Measurements from ENCODE around the gene HSF2BP. TPM values are rescaled to one million over a fixed set of nuclear protein-coding genes. Genes with fewer than 3 reads are reported as not detected.

The HSF2BP gene
- 1 to 10 TPM in 5 of 7 donors, under 1 TPM in 2; 0.69 to 2.9 (median 1.5) TPM for total RNA-seq
- under 1 TPM; 0.58 to 0.68 TPM for polyA plus RNA-seq
- long read RNA-seq, donor 1, partial matches to known transcripts: 0 of 2 reads
- long read RNA-seq, donor 1, other reads (novel, unspliced or antisense): 1 of 2 reads
- long read RNA-seq, donor 2, partial matches to known transcripts: 21 of 26 reads
- long read RNA-seq, donor 2, other reads (novel, unspliced or antisense): 5 of 26 reads
- long read RNA-seq, donor 3, partial matches to known transcripts: 1 of 5 reads
- long read RNA-seq, donor 3, other reads (novel, unspliced or antisense): 0 of 5 reads

DNA sequence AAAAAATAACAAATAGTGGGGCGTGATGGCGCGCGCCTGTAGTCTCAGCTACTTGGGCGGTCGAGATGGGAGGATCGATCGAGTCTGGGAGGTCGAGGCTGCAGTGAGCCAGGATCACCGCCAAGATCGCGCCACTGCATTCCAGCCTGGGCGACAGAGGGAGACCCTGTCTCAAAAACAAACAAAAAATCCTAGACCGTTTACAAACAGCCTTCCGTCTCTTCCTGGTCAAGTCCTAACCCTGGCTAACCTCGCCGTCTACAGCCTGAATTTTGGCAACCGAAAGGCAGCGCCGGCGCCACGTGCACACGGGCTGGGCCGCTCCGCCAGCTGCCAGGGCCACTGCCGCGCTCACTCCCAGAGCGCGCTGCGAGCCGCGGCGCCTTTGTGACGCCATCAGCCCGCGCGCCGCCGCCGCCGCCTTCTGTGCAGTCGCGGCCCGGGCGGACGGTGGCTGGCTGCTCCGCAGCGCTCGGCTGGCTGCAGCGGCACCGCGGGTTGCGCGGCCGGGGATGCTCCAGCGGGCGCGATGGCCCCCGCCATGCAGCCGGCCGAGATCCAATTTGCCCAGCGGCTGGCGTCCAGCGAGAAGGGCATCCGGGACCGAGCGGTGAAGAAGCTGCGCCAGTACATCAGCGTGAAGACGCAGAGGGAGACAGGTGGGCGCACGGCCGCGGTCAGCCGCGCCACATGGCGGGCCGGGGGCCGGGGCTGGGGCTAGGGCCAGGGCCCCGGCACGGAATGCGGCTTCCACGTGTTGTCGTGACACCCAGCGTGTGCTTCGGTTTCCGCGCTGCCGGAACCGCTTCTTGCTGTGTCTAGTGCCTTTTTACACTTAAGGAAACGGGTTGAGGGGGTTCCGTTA is at the start of gene HSF2BP, which contains the start of gene RRP1B:
Gene HSF2BP (minus strand): TSS at position 353 of the 865 bp plus-strand sequence. CDS start 1,392 bp downstream, outside the sequence.
Gene RRP1B (plus strand): TSS at position 425 of the 865 bp plus-strand sequence. CDS start 105 bp downstream, at position 530.
- peak; percentile 78 to 90 (median 83) for DNase-seq
- Histone ChIP-seq H3K27me3 (no peaks in the 10 kb centered on the region), H3K4me3 (peak within 1 kb of the TSS; percentile 59), H3K9me3 (no peaks in the 10 kb centered on the region), H3K4me1 (ENCODE audit: insufficient read depth) (no peaks in the 10 kb centered on the region), H3K36me3 (no peaks in the 10 kb centered on the region), H3K27ac (peak within 1 kb of the TSS; percentile 2 to 87)
- 1 to 2% (median 2%) methylated on average over 86 to 92 of the region's 92 CpGs for WGBS, 3 donors
- intact Hi-C loops (cut with DNase I): loop anchor here in 1 of 4 donors (5.0 kb wide), 1 partner anchor 293 kb away; no protein-coding TSS in a partner anchor
- TF ChIP-seq POLR2A (IDR thresholded peaks at IDR 0.05) (peak; percentile 64), EP300 (IDR thresholded peaks at IDR 0.05) (no peak)
- TF ChIP-seq, protein P1, sequence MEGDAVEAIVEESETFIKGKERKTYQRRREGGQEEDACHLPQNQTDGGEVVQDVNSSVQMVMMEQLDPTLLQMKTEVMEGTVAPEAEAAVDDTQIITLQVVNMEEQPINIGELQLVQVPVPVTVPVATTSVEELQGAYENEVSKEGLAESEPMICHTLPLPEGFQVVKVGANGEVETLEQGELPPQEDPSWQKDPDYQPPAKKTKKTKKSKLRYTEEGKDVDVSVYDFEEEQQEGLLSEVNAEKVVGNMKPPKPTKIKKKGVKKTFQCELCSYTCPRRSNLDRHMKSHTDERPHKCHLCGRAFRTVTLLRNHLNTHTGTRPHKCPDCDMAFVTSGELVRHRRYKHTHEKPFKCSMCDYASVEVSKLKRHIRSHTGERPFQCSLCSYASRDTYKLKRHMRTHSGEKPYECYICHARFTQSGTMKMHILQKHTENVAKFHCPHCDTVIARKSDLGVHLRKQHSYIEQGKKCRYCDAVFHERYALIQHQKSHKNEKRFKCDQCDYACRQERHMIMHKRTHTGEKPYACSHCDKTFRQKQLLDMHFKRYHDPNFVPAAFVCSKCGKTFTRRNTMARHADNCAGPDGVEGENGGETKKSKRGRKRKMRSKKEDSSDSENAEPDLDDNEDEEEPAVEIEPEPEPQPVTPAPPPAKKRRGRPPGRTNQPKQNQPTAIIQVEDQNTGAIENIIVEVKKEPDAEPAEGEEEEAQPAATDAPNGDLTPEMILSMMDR (IDR thresholded peaks at IDR 0.05): peak in 2 of 3 donors; percentile 33 to 38

DNA sequence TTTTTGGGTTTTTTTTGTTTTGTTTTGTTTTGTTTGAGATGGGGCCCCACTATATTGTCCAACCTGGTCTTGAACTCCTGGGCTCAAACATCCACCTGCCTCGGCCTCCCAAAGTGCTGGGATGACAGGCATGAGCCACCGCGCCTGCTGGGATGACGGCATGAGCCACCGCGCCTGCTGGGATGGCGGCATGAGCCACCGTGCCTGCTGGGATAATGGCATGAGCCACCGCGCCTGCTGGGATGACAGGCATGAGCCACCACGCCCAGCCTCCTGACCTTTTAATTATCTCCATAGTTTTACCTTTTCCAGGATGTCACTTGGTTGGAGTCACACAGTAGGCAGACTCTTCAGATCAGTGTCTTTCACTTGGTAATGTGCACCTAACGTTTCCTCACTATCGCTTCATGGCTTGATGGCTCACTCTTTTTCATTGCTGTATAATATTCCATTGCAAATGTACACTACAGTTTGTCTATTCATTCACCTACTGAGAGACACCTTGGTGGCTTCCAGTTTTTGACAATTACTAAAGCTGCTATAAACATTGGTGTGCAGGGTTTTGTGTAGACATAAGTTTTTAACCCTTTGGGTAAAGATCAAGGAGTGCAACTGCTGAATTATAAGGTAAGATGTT is 49.6 kb upstream of the HSF2BP start:
- H3K4me1 ChIP-seq (ENCODE audit: insufficient read depth): no peaks in the 10 kb centered on the region
- H3K4me3 ChIP-seq: no peak overlapping the region
- H3K27me3 ChIP-seq: no peaks in the 10 kb centered on the region
- 92 to 94% (median 93%) methylated on average over 13 of the region's 13 CpGs for WGBS, 3 donors
- no peaks in the 10 kb centered on the region for H3K9me3 ChIP-seq
- no peak for DNase-seq
- no peak overlapping the region for H3K27ac ChIP-seq
- intact Hi-C loops (cut with DNase I): no loop called here
- no peaks in the 10 kb centered on the region for H3K36me3 ChIP-seq
- TF ChIP-seq, protein P1 (IDR thresholded peaks at IDR 0.05): no peak
- no peak for TF ChIP-seq EP300 (IDR thresholded peaks at IDR 0.05)
- TF ChIP-seq POLR2A (IDR thresholded peaks at IDR 0.05): no peak

DNA sequence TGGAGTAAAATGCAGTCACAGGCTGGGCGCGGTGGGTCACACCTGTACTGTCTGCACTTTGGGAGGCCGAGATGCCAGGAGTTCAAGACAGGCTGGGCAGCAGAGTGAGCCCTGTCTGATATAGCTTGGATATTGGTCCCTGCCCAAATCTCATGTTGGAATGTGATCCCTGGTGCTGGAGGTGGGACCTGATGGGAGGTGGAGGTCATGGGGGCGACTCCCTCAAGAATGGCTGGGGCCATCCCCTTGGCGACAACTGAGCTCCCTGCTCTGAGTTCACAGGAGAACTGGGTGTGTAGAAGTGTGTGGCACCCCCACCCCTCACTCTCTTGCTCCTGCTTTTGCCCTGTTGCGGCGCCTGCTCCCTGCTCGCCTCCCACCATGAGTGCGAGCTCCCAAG is 48.2 kb upstream of the HSF2BP start:
- H3K27ac ChIP-seq: no peak overlapping the region
- TF ChIP-seq, protein P1 (IDR thresholded peaks at IDR 0.05): no peak
- no peak for TF ChIP-seq EP300 (IDR thresholded peaks at IDR 0.05)
- H3K4me1 ChIP-seq (ENCODE audit: insufficient read depth): peaks cover 6% of the 10 kb centered on the region
- WGBS, 3 donors: 77 to 87% (median 78%) methylated on average over 9 of the region's 9 CpGs
- no peaks in the 10 kb centered on the region for H3K9me3 ChIP-seq
- no peaks in the 10 kb centered on the region for H3K36me3 ChIP-seq
- DNase-seq: no peak
- H3K27me3 ChIP-seq: no peaks in the 10 kb centered on the region
- intact Hi-C loops (cut with DNase I): no loop called here
- no peak overlapping the region for H3K4me3 ChIP-seq
